ENCODE results near the gene OBSCN. TPM values are rescaled to one million over a fixed set of nuclear protein-coding genes. Genes with fewer than 3 reads are reported as not detected.
A peak's percentile ranks its signal among the peaks of the same experiment; 100 is the strongest.
"Not testable (repeated sequence)": the region's sequence is repeated elsewhere in the genome, so short reads cannot be mapped to it uniquely, and the experiment has no call there.

OBSCN gene
- total RNA-seq, 1 experiment from 2014 or later: 0.24 TPM

GRCh38 chr1:228211531-228212414, 3.9 kb downstream of the OBSCN start:
- DNase-seq (ENCODE audit: low read depth): no peak

GRCh38 chr1:228212415-228212965, 4.6 kb downstream of the OBSCN start:
- no peak for DNase-seq (ENCODE audit: low read depth)

- DNase-seq (ENCODE audit: low read depth): peak; percentile 54
Observed at GRCh38 chr1:228212966-228213844, 5.4 kb downstream of the OBSCN start.

GRCh38 chr1:228213917-228214808, 6.3 kb downstream of the OBSCN start:
- no peak for DNase-seq (ENCODE audit: low read depth)

GRCh38 chr1:228214921-228215662, 7.2 kb downstream of the OBSCN start:
- DNase-seq (ENCODE audit: low read depth): no peak

- no peak for DNase-seq (ENCODE audit: low read depth)
Observed at GRCh38 chr1:228215663-228216116, 7.8 kb downstream of the OBSCN start.

- no peak for DNase-seq (ENCODE audit: low read depth)
Observed at GRCh38 chr1:228216371-228217320, 8.8 kb downstream of the OBSCN start.

GRCh38 chr1:228217551-228218344, 9.9 kb downstream of the OBSCN start:
- no peak for DNase-seq (ENCODE audit: low read depth)

GRCh38 chr1:228218513-228219244, 10.8 kb downstream of the OBSCN start:
- no peak for DNase-seq (ENCODE audit: low read depth)

- DNase-seq (ENCODE audit: low read depth): no peak
Observed at GRCh38 chr1:228219245-228219961, 11.6 kb downstream of the OBSCN start.

- no peak for DNase-seq (ENCODE audit: low read depth)
Observed at GRCh38 chr1:228219962-228220780, 12.3 kb downstream of the OBSCN start.

- DNase-seq (ENCODE audit: low read depth): not testable (repeated sequence)
Observed at GRCh38 chr1:228221097-228221496, 13.3 kb downstream of the OBSCN start.

- DNase-seq (ENCODE audit: low read depth): no peak
Observed at GRCh38 chr1:228222548-228222947, 14.7 kb downstream of the OBSCN start.

- DNase-seq (ENCODE audit: low read depth): no peak
Observed at GRCh38 chr1:228224198-228225164, 16.6 kb downstream of the OBSCN start.

- DNase-seq (ENCODE audit: low read depth): no peak
Observed at GRCh38 chr1:228225165-228225710, 17.4 kb downstream of the OBSCN start.
